GM08714 (cell line): Measurements from ENCODE around the gene SEC63.
A peak's percentile ranks its signal among the peaks of the same experiment; 100 is the strongest.

Source experiments
- H3K4me3 ChIP-seq: fragments of 200-500 bp; sonication (Bioruptor generic); 2 replicates; pipeline ENCODE4 v1.5.1; 2014; ENCODE audit warnings: mild to moderate bottlenecking, low read length, inconsistent platforms
- ZNF274 ChIP-seq: IDR thresholded peaks from 2 replicates; pipeline ENCODE4 v1.6.1; 2012; ENCODE audit warnings: mild to moderate bottlenecking, low read depth, low read length

SEC63 gene

DNA sequence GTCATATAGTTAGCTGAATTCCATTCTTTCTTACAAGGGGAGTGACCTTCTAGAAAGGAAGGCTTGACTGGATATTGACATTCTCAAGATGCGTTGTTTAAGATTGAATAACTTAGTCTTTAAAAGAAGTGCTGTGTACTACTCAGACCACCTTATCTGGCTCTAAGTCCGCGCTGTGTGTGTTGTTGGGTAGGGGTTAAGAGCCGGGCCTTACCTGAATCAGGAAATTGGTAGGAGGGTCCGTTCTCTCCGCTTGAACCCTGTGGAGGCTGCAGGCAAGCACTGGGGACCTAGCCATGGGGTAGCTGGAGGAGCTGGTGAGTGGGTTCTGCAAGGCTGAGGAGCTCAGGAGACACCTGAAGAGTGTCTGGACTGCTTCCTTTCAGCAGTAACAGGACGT, 124.9 kb downstream of the SEC63 start:
- no peak overlapping the region for H3K4me3 ChIP-seq
- TF ChIP-seq ZNF274: no peak

GRCh38 chr6:107832151-107833056, 125.6 kb downstream of the SEC63 start:
- no peak overlapping the region for H3K4me3 ChIP-seq
- no peak for TF ChIP-seq ZNF274

DNA sequence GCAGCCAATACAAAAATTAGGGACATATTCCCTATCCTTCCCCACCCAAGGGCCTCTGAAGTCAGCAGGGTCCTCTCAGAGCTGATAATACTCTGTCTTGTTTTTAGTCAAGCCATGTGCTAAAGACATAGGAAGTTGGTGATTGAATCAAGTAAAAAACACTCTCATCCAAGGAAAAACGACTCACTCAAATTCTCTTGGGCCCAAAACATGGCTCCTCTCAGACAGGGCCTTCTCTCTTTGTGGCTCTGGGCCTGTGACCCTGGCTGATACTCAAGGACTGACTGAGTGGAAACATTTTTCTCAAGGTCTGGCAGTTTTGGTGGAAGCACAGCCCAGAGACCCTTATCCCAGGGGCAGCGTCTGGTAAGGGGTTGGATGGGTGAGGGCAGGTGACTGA, 127.9 kb downstream of the SEC63 start:
- no peak overlapping the region for H3K4me3 ChIP-seq
- no peak for TF ChIP-seq ZNF274

- H3K4me3 ChIP-seq: no peak overlapping the region
- no peak for TF ChIP-seq ZNF274
Observed at GRCh38 chr6:107827541-107827940, 130.5 kb downstream of the SEC63 start.

DNA sequence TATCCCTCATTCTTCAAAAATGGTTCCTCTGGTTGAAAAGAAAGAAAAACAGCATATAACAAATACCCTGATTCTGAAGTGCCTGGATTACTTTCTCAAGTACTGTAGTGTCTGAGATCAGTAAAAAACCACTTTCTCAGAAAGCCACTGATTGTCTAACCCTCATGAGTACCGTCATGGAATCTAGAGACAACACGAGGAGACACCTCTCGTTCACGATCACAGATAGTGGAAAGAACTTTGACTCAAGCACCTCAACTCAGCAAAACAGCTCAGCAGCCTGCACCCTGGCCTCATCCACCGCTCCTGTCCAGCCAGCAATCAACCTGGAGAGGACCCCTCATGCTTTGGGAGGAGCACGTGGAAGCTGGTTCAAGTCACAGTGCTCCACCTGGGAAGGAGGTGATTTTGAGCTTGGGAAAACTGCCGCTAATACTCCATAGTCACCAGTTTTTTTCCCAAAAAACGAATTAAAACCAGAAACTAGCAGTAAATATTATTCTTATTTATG, 134.9 kb downstream of the SEC63 start:
- H3K4me3 ChIP-seq: no peak overlapping the region
- no peak for TF ChIP-seq ZNF274

DNA sequence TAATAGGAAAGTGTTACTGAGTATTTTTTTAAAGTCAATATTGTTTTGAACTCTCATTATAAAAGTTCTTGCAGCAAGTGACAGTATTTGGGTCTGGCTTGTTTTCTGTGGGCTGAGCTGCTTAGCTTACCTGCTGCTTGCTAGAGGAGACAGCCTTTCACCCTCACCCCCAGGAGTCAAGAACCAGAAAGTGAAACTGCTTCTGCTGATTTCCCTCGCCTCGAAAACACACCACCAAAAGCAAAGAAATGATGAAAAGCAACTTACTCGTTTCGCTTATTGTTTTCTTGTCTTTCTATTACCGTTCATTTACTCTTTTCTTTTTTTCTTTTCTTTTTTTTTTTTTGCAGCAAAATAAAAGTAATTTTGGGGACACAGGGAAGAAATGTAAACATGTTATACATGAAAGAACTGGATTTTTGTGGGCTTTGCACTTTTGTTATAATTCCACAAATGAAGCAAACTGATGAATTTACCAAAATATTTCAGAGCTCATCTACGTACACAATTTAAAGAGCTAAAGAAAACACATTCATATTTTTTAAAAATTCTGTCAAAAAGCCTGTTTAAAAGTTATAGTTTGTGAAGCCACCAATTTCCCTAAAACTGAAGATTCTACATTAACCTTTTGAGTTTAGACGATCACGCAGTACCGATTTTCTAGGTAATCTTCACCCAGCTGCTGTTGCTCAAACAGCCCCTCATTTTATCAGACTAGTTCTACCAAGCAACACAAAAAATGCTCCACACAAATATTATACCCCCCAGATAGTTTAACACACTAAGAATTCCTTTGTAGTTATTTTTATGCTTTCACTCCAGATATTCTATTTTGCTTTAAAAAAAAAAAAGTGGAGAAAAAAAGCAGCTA, 135.6 kb downstream of the SEC63 start:
- no peak overlapping the region for H3K4me3 ChIP-seq
- TF ChIP-seq ZNF274: no peak

DNA sequence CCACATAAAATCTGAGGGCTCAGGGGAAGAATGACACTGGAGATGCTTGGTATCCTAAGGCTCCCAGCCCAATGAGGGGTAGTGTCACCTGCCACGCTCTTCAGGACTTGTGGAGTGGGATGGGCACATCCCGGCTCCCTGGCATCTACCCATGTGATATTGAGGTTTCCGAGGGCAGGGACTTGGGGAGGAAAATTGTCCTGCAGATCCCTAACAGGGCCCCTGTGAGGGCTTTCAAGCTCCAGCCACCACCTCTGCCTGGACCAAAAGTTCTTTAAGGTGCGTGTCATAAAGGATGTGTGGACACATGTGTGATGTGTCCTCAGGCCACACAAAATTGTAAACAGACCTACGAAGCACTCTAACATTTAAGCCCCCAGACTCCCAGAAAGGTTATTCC, 136.4 kb downstream of the SEC63 start:
- H3K4me3 ChIP-seq: no peak overlapping the region
- no peak for TF ChIP-seq ZNF274

GRCh38 chr6:107820338-107821261, 137.4 kb downstream of the SEC63 start:
- peak overlapping the region; percentile 34; the same call in 1 of the 2 replicates for H3K4me3 ChIP-seq
- no peak for TF ChIP-seq ZNF274

DNA sequence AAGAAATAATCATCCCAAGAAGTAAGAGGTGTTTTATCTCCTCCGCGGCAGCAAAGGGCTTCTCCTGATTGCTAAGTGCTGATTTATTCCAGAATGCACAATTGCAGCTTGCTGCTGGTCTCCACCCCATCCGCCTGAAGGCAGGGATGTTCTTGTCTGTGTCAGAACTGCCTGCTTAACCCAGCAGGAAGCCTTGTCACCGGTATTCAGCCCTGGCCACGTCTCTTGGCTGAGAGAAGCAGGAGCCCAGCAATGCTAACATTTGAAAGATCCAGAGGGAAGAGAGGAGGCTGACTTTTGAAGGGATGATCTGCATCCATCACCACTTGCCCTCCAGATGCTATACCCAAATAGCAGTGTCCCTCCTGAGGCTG, 138.1 kb downstream of the SEC63 start:
- H3K4me3 ChIP-seq: no peak overlapping the region
- no peak for TF ChIP-seq ZNF274

DNA sequence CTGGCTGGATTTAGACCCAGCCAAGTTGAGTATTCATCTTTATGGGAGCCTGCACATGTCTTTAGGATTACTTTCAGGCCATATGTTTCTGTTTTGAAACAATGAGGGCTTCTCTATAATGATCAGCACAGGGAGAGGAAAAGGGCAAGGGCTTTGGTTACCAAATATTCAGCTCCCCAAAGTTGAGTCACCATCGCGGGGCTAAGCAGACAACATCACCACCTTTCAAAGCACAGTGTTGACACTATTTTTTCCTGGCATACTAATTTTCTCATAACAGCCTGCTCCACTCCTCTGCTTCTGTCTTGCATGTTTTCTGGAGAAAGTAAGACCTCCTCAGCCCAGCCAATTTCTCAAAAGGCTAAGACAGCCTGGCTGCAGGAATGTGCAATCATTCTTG, 138.8 kb downstream of the SEC63 start:
- TF ChIP-seq ZNF274: no peak
- no peak overlapping the region for H3K4me3 ChIP-seq

- no peak overlapping the region for H3K4me3 ChIP-seq
- no peak for TF ChIP-seq ZNF274
Observed at GRCh38 chr6:107818272-107818671, 139.7 kb downstream of the SEC63 start.

GRCh38 chr6:107817784-107818183, 140.2 kb downstream of the SEC63 start:
- no peak for TF ChIP-seq ZNF274
- H3K4me3 ChIP-seq: no peak overlapping the region
